ENCODE data around the gene CAPN10.
A peak's percentile ranks its signal among the peaks of the same experiment; 100 is the strongest.

The CAPN10 gene

DNA sequence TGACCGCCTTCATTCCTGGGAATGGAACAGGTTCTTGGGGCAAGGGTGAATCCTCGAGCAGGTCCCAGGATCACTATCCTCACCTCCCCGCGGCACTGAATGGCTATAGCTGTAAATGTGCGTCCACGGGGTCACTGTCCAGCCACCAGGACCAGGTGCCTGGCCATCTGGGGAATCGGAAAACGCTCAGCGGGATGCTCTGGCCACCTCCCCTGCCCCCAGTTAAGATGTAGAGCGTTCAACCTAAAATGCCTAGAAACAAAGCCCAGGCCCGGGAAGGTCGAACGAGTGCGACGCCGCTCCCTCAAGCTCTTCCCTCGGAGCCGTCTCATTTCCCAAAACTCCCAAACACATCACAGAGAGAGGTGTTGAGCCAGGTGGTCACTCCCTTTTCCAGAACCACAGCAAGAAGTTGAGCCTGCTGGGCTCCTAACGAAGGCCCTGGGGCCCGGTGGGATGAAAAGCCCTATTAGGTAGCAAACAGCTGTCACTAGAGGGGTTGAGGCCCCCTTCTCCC, 795 bp upstream of the CAPN10 start:
- peaks cover 13% of the 10 kb centered on the region for H3K4me1 ChIP-seq (ENCODE audit: insufficient read depth, low read length)
- peak overlapping the region; percentile 94 for H3K9ac ChIP-seq (ENCODE audit: low read depth, low read length)
- no peaks in the 10 kb centered on the region for H3K9me3 ChIP-seq (ENCODE audit: insufficient read depth, low read depth, low read length)
- peaks cover 6% of the 10 kb centered on the region; the same call in 1 of the 2 replicates for H3K36me3 ChIP-seq (ENCODE audit: insufficient read depth, low read length)
- 4% methylated on average over 20 of the region's 20 CpGs for WGBS
- peak overlapping the region; percentile 100 for H3K4me3 ChIP-seq (ENCODE audit: low read length)
- no peaks in the 10 kb centered on the region for H3K27me3 ChIP-seq (ENCODE audit: insufficient read depth, low read length)
- H3K27ac ChIP-seq (ENCODE audit: low read depth, low read length): peak overlapping the region; percentile 87

DNA sequence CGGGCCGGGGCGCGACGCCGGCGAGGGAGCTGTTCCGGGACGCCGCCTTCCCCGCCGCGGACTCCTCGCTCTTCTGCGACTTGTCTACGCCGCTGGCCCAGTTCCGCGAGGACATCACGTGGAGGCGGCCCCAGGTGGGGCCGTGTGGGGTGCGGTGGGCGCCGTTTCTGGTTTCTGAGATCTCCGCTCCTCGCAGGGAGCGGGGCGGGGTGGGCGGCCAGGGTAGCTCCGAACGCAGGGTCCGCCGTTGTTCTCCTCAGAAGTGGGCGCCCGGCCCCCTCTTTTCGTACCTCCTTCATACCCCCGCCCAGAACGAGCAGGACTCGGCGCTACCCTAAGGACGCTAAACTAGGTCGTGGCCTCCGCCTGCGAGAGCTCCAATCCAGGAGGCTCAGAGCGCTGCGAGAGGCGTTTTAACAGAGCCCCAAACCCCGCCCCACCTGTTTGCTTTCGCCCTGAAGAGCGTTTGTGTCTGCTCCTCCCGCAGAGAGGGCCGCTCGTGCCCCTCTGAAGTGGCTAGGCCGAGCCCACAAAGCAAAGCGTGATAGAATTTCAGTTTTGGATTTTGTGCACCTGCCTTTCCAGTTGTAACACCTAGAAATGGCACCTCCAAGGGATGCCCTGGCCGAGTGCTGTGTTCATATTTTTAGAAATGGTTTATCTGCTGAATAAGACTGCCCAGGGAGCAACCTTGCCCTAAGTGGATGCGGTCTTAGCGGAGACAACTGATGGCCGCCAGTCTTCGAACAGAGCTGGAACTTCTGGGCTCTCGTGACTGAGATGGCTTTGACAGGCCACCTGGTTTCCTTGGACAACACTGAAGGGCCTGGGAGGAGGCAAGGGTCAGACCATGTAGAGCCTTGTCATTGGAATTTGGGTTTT, 626 bp downstream of the CAPN10 start:
- H3K9me3 ChIP-seq (ENCODE audit: insufficient read depth, low read depth, low read length): no peaks in the 10 kb centered on the region
- H3K9ac ChIP-seq (ENCODE audit: low read depth, low read length): peak overlapping the region; percentile 70
- H3K27ac ChIP-seq (ENCODE audit: low read depth, low read length): no peak overlapping the region
- H3K36me3 ChIP-seq (ENCODE audit: insufficient read depth, low read length): peaks cover 7% of the 10 kb centered on the region; the same call in 1 of the 2 replicates
- H3K4me3 ChIP-seq (ENCODE audit: low read length): peak overlapping the region; percentile 100
- WGBS: 5% methylated on average over 62 of the region's 62 CpGs
- H3K4me1 ChIP-seq (ENCODE audit: insufficient read depth, low read length): peaks cover 13% of the 10 kb centered on the region
- H3K27me3 ChIP-seq (ENCODE audit: insufficient read depth, low read length): no peaks in the 10 kb centered on the region

DNA sequence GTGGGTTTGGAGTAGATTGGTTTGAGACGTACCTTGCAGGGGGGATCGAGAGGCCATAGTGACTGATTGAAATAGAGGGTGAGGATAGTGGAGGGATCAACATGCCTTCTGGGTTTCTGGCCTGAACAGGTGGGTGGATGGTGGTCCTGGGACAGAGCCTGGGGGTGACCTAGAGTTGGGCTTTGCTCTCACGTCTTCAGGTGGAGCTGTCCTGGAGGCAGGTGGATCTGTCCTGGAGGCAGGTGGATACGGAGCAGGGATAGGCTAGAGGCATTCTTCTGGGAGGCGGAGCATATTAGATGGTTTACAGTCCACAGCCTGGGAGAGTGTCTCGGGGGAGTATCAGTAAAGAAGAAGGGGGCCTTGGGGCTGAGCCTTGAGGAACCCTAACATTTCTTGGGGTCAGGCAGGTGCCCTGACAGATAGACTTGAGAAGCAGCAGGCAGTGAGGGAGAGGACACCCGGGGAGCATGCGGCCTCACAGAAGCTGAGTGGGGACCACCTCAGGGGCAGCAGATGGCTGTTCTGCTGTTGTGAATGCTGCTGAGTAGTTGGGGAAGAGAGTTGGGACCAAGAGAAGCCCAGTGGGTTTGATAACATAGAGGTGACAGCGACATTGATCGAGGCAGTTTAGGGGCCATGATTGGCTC, 1.6 kb downstream of the CAPN10 start:
- Histone ChIP-seq H3K27me3 (ENCODE audit: insufficient read depth, low read length) (no peaks in the 10 kb centered on the region), H3K9ac (ENCODE audit: low read depth, low read length) (peak overlapping the region; percentile 70; the same call in 1 of the 2 replicates), H3K4me1 (ENCODE audit: insufficient read depth, low read length) (peaks cover 13% of the 10 kb centered on the region), H3K27ac (ENCODE audit: low read depth, low read length) (no peak overlapping the region), H3K4me3 (ENCODE audit: low read length) (peak overlapping the region; percentile 100), H3K9me3 (ENCODE audit: insufficient read depth, low read depth, low read length) (no peaks in the 10 kb centered on the region), H3K36me3 (ENCODE audit: insufficient read depth, low read length) (peaks cover 12% of the 10 kb centered on the region; the same call in 1 of the 2 replicates)
- 90% methylated on average over 10 of the region's 10 CpGs for WGBS

- 94% methylated on average over 4 of the region's 4 CpGs for WGBS
- Histone ChIP-seq H3K27ac (ENCODE audit: low read depth, low read length) (no peak overlapping the region), H3K36me3 (ENCODE audit: insufficient read depth, low read length) (peaks cover 14% of the 10 kb centered on the region; the same call in 1 of the 2 replicates), H3K9ac (ENCODE audit: low read depth, low read length) (no peak overlapping the region), H3K4me1 (ENCODE audit: insufficient read depth, low read length) (peaks cover 13% of the 10 kb centered on the region), H3K4me3 (ENCODE audit: low read length) (no peak overlapping the region), H3K27me3 (ENCODE audit: insufficient read depth, low read length) (no peaks in the 10 kb centered on the region), H3K9me3 (ENCODE audit: insufficient read depth, low read depth, low read length) (no peaks in the 10 kb centered on the region)
Observed at GRCh38 chr2:240588669-240589068, 2.1 kb downstream of the CAPN10 start.

DNA sequence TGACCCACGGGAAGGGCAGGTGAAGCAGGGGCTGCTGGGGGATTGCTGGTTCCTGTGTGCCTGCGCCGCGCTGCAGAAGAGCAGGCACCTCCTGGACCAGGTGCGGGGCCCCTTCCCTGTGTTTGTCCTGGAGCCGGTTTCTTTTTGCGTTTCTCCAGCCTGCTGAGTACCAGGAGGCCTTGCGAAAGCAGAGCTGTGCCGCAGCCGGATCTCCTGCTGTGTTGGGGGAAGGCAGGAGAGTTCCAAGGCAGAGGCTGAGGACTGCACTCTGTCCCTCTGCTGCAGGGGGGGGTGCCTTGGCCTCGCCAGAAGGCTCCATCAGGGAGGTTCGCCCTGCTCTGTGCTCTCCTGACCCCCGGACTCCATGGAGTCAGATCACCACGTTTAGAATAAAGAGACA, 2.8 kb downstream of the CAPN10 start:
- H3K36me3 ChIP-seq (ENCODE audit: insufficient read depth, low read length): peaks cover 14% of the 10 kb centered on the region; the same call in 1 of the 2 replicates
- WGBS: 85% methylated on average over 14 of the region's 14 CpGs

DNA sequence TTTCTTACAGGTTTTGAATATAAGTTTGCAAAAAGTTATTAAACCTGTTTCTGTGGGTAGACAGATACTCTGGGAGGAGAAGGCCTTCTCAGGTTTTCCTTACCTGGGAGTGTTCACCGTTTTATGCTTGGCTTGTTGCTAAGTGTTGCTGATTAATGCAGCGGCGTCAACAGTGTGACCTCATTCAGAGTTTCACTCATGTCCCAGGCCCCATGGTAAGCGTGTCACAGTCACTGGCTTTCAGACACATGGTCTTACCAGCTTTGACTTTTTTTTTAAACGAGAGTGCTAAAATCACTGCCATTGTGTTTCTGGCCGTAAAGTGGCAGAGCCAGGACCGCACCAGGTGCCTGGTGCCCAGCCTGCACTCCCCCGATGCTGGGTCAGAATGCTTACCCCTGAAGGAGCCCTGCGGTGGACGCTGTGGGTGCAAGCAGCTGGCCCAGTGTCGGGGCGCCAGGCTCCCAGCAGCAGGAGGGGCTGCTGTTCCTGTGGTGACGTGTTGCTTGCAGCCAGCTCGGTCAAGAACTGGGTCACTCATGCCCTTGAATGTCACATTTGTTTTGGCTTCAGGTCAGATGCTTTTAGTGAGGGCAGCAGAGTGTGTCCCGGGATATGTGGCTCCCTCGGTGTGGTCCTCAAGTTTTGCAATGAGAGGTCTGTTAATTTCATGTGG, 3.5 kb downstream of the CAPN10 start:
- no peak overlapping the region for H3K27ac ChIP-seq (ENCODE audit: low read depth, low read length)
- no peaks in the 10 kb centered on the region for H3K27me3 ChIP-seq (ENCODE audit: insufficient read depth, low read length)
- H3K4me3 ChIP-seq (ENCODE audit: low read length): no peak overlapping the region
- no peaks in the 10 kb centered on the region for H3K9me3 ChIP-seq (ENCODE audit: insufficient read depth, low read depth, low read length)
- H3K9ac ChIP-seq (ENCODE audit: low read depth, low read length): no peak overlapping the region
- H3K36me3 ChIP-seq (ENCODE audit: insufficient read depth, low read length): peaks cover 14% of the 10 kb centered on the region; the same call in 1 of the 2 replicates
- WGBS: 93% methylated on average over 16 of the region's 16 CpGs
- H3K4me1 ChIP-seq (ENCODE audit: insufficient read depth, low read length): peaks cover 7% of the 10 kb centered on the region; the same call in 1 of the 2 replicates

More for the DNA sequence above, 2.8 kb downstream of the CAPN10 start:
- Histone ChIP-seq H3K27ac (ENCODE audit: low read depth, low read length) (no peak overlapping the region), H3K4me1 (ENCODE audit: insufficient read depth, low read length) (peaks cover 13% of the 10 kb centered on the region), H3K27me3 (ENCODE audit: insufficient read depth, low read length) (no peaks in the 10 kb centered on the region), H3K4me3 (ENCODE audit: low read length) (no peak overlapping the region), H3K9ac (ENCODE audit: low read depth, low read length) (no peak overlapping the region), H3K9me3 (ENCODE audit: insufficient read depth, low read depth, low read length) (no peaks in the 10 kb centered on the region)

DNA sequence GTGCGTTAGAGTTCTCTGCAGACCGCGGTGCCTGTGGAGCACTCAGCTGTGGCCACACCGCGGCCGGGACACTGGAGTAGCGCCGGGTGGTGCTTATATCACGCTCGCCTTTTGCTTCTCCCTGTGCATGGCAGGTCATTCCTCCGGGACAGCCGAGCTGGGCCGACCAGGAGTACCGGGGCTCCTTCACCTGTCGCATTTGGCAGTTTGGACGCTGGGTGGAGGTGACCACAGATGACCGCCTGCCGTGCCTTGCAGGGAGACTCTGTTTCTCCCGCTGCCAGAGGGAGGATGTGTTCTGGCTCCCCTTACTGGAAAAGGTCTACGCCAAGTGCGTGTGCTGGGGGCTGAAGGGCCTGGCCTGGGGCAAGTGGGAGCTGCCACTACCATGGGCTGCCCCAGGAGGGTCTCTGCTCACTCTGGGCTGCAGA, 4.2 kb downstream of the CAPN10 start:
- Histone ChIP-seq H3K27ac (ENCODE audit: low read depth, low read length) (no peak overlapping the region), H3K9me3 (ENCODE audit: insufficient read depth, low read depth, low read length) (no peaks in the 10 kb centered on the region), H3K9ac (ENCODE audit: low read depth, low read length) (no peak overlapping the region), H3K36me3 (ENCODE audit: insufficient read depth, low read length) (peaks cover 14% of the 10 kb centered on the region; the same call in 1 of the 2 replicates), H3K4me1 (ENCODE audit: insufficient read depth, low read length) (peaks cover 5% of the 10 kb centered on the region; the same call in 1 of the 2 replicates), H3K27me3 (ENCODE audit: insufficient read depth, low read length) (no peaks in the 10 kb centered on the region), H3K4me3 (ENCODE audit: low read length) (no peak overlapping the region)
- 96% methylated on average over 21 of the region's 21 CpGs for WGBS

DNA sequence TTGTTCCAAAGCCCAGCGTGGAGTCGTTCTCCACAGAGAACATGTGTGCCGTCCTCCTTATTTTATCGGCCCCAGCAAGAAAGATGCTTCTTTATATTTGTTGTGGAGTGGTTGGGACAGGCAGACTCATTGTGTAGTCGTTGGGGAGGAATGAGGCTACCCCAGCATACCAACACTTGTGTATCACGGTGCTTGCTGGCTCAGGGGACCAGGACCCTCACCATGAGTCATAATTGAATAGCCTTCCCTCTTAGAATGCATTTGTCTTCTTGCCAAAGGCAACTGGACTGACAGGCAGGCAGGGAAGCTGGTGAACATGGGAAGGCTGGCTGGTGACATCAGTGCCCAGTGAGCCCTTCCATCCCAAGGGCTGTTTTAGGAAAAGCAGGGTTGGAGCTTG, 4.7 kb downstream of the CAPN10 start:
- Histone ChIP-seq H3K27ac (ENCODE audit: low read depth, low read length) (no peak overlapping the region), H3K4me3 (ENCODE audit: low read length) (no peak overlapping the region), H3K9ac (ENCODE audit: low read depth, low read length) (no peak overlapping the region), H3K9me3 (ENCODE audit: insufficient read depth, low read depth, low read length) (no peaks in the 10 kb centered on the region), H3K27me3 (ENCODE audit: insufficient read depth, low read length) (no peaks in the 10 kb centered on the region), H3K36me3 (ENCODE audit: insufficient read depth, low read length) (peaks cover 14% of the 10 kb centered on the region; the same call in 1 of the 2 replicates), H3K4me1 (ENCODE audit: insufficient read depth, low read length) (peaks cover 5% of the 10 kb centered on the region; the same call in 1 of the 2 replicates)
- 90% methylated on average over 6 of the region's 6 CpGs for WGBS

- no peak overlapping the region for H3K4me3 ChIP-seq (ENCODE audit: low read length)
- no peak overlapping the region for H3K27ac ChIP-seq (ENCODE audit: low read depth, low read length)
- no peaks in the 10 kb centered on the region for H3K27me3 ChIP-seq (ENCODE audit: insufficient read depth, low read length)
- no peak overlapping the region for H3K9ac ChIP-seq (ENCODE audit: low read depth, low read length)
- no peaks in the 10 kb centered on the region for H3K9me3 ChIP-seq (ENCODE audit: insufficient read depth, low read depth, low read length)
- WGBS: 95% methylated on average over 13 of the region's 13 CpGs
- peaks cover 14% of the 10 kb centered on the region; the same call in 1 of the 2 replicates for H3K36me3 ChIP-seq (ENCODE audit: insufficient read depth, low read length)
- H3K4me1 ChIP-seq (ENCODE audit: insufficient read depth, low read length): peaks cover 5% of the 10 kb centered on the region; the same call in 1 of the 2 replicates
Observed at GRCh38 chr2:240591784-240592183, 5.2 kb downstream of the CAPN10 start.

DNA sequence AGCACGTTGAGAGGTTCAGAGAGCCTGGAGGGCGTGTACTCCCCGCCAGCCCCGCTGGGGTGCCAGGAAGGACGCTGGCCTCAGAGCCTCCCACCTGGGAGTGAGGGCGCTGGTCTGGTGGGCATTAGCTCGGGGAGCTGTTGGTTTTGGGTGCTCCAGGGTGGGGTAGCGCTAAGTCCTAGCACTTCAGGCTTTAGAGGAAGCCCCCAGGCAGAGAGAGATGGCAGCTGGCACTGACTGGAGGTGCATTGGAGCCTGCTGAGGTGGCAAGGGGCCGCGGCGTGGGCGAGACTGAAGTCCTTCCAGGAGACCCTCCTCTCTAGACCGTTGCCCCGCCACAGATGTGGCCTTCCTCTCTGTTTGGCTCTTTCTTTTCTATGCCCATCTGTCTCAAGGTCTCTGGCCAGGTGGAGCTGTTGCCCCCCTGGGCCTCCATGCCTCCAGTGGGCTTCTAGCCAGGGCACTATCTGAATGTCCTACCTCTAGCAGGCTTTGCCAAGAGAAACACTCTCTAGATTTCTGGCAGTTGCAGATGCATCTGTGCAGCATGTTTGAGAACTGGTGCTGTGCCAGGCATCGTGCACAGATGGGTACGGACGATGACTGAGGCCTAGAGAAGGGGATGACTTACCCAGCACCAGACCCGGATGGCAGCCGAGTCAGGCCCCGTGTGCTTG, 6.6 kb downstream of the CAPN10 start:
- Histone ChIP-seq H3K9me3 (ENCODE audit: insufficient read depth, low read depth, low read length) (no peaks in the 10 kb centered on the region), H3K4me1 (ENCODE audit: insufficient read depth, low read length) (no peaks in the 10 kb centered on the region), H3K27ac (ENCODE audit: low read depth, low read length) (no peak overlapping the region), H3K27me3 (ENCODE audit: insufficient read depth, low read length) (no peaks in the 10 kb centered on the region), H3K4me3 (ENCODE audit: low read length) (no peak overlapping the region), H3K9ac (ENCODE audit: low read depth, low read length) (no peak overlapping the region), H3K36me3 (ENCODE audit: insufficient read depth, low read length) (peaks cover 14% of the 10 kb centered on the region; the same call in 1 of the 2 replicates)
- 95% methylated on average over 20 of the region's 20 CpGs for WGBS

Measured in HUES64 (cell line).